GM19452 (cell line): ENCODE measurements around the gene MYCBP.

Experiments
- ATAC-seq: cut with Tn5 transposase; IDR thresholded peaks from one replicate; pipeline ENCODE4 v1.9.1; 2021; ENCODE audit not compliant: unreplicated experiment

Gene MYCBP

GRCh38 chr1:38826886-38827285 lies 46.3 kb downstream of the MYCBP start:
- no peak for ATAC-seq

DNA sequence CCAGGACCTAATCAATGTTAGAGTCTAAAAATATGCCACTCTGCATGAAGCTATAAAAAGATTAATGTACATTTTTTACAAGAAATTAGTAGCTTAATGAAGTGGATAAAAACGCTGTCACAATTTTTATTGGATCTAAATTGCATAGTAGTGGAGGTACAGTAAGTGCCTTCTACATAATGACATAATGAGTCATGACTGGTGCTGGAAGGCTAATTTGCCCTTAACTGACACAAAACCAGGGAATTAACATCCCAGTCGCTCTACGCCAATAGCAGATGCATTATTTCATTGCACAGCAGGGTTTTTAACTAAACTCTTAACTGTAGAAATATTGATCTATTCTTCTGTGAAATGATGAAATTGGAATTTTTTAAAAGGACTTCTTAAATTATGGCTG lies 46.9 kb downstream of the MYCBP start:
- ATAC-seq: no peak

DNA sequence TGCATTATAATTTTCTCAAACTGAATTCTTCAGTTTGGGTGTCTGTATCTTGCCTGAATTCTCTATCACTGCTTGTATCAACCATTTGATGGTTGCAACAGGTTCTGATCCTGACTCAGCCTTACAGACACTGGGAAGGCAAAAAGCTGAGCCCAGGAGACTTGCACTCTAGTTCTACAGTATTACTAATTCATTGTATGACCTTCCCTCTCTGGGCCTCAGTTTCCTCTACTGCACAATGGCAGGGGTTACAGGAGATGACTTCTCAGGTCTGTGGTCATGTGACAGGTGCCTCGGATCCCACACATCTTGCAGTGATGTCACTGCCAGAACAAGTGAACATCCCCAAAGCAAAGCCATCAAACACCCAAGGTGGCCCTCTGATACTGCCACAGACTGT lies 52.3 kb downstream of the MYCBP start:
- ATAC-seq: no peak

DNA sequence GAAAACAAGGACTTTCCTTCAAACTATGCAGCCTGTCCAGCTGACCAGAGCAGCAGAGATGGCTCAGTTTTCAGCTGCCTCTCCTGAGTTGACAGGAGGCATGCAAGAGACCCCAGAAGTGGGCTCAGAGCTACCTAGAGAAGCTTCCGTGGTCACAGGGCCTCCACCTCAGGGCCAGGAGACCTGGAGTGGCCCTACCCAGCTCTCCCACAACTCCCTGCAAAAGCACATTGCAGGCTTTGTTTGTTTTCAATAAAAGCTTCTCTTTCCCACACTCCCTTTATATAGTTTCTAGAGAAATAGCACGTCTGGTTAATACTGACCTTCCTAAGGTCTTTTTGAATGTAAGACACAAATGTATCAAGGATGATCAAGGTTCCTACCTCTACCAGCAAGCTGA lies 53.6 kb downstream of the MYCBP start:
- ATAC-seq: no peak

DNA sequence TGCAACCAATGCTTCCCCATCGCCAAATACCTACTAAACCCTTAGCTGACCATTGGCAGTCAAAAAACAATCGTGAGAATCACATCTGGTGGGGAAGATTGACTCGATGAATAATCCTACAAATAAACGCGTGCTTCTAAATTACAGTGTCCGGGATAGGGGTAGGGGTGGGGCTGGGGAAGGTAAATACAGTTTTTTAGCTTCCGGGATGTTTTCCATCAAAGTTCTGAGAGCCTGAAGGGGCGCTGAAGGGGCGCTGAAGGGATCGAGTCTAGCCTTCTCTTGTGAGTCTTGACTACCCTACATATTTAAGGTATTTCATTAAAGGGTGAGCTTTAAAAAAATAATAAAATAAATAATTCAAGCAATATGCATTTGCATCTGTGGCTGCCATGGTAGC lies 54.1 kb downstream of the MYCBP start:
- ATAC-seq: no peak

DNA sequence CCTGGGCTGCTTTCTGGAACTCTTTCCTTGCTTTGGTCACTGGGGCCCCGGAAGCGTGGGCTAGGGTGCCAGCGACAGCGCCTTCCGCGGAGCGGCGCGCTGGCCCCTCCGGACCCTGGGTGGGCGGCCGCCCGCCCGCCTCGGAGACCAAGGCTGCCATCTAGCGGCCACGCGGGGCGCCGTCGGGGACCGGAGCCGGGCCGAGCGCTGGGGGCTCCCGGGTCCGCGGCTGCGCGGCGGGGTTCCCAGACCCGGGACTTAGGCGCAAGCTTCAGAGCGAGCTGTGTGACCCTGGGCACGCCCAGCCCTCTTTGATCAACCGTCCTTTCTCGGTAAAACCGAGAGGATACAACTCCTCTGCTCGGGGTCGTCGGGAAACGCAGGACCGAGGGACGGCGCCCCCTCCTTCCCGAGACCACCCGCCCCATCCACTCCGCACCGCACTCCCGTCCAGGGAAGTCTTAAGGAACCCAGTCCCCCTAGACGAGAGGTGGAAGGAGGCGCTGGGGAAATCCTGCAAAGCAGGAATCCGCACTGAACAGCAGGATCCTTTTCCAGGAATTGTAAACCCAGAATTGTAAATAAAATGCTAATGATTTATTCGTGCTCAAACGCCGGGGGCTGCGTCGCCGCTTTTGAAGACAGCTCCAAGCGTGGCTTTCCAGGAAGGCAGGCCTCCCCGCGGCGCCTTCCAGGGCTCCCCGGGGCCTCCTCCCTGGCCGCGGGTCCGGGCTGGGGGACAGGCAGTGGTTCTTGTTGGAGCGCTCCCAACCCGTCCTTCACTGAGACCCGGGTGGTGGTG lies 54.8 kb downstream of the MYCBP start:
- ATAC-seq: no peak

DNA sequence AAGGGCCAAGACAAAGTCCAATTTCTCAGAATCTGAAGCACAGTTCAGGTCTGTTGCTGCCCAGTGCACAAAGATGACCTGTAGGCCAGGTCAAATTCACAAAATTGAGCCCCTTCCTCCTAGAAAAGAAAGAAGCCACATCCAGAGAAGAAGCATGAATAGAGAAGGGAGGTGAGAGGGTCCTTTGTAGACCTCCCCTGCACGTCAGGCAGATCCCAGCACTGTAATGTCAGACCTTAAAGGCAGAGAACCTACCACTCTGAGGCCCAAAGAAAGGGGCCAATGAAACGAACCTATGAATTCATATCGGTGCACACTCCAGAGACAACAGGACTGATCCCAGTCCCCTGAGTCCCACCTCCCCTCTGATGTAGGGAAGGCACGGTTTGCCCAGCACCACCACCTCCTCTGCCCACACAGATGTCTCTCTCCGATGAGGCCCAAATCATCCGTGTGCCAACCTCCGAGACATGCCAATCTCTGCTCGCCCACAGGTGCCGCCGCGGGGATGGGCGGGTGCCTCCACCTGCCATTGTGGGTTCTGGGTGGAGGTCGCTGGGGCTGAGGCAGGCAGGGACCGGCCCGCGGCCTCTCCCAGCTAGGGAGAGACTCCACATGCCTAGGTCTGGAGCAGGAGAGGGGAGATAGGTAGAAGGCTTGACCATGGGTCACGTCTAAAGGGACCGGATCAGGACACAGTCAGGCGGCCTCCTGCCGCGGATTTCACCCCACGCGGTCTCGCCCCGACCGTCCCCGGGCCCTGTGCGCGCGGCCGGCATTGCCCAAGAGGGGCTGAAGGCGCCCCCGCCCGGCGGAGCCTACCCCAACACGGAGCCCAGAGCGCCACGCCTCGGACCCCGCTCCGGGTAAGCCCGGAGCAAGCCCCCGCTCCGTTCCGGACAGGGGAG lies 55.6 kb downstream of the MYCBP start:
- ATAC-seq: no peak

GRCh38 chr1:38815903-38816627 lies 57.1 kb downstream of the MYCBP start:
- peak; percentile 79 for ATAC-seq

DNA sequence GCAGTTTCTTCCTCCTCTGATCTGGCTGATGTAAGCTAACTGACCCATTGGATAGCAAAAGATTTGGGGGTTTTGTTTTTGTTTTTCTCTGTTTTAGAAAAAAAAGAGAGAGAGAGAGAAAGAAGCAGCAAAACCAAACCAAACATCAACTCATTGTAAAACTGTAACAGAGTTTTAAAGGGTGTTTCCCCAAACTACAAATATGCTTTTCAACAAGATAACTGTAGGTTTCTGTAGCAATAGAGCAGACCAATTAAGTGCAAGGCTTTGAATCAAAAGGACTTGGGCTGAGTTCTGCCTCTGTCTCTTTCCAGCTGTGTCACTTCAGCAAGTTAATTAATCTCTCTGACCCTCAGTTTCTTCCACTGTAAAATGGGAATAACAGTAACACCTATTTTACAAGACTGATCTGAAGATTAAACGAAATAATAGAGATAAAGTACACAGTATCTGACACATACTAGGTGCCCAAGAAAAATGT lies 58.1 kb downstream of the MYCBP start:
- ATAC-seq: no peak

DNA sequence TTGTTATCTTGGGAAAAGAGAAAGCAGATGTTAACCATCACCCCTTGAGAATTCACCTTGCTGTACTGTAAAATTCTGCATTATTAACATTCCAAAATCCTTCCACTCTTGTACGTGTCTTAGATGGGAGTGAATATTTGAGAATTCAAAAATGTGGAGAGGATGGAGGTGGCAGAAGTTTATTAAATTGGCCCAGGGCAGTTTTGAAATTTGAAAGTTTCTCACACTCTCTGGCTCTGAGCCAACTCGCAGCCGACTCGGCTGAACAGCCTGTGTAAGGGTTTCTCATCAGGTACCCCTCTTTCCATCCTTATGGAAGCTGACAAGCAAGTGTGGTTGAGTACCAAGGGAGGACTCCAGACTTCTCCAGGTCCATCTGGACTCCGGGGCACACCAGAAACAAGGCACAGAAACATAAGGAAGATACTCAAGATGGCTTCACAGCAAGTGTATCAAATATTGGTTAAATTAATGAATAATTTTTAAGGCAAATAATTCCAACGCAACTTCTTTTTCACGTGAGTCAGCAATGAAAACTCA lies 58.6 kb downstream of the MYCBP start:
- no peak for ATAC-seq

DNA sequence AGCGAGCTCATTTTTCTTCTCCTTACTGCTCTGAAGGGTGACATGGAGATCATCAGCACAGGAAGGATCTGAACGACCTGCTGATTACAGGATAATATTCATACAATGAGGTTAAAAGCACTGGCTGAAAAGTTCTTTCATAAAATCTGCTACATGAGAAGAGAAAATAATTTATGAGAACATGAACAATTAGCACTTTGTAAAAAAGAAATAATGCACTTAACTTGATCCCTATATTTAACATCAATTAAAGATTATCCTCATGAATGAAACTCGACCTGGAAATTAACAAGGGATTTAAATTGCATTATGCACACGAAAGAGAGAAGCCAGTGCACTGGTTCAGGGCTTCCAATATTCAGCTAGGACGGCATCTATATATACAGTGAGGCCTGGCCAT lies 60.2 kb downstream of the MYCBP start:
- ATAC-seq: no peak
